NCI-H526 treated with DMSO at 0.1 percent for 48 hours (cell line): ENCODE measurements around the gene ATP7B.
"Not testable (repeated sequence)": the region's sequence is repeated elsewhere in the genome, so short reads cannot be mapped to it uniquely, and the experiment has no call there.

Source experiments
- DNase-seq: peaks from one replicate; lab custom pipeline; 2025; lab: John Stamatoyannopoulos, UW

The ATP7B gene

DNA sequence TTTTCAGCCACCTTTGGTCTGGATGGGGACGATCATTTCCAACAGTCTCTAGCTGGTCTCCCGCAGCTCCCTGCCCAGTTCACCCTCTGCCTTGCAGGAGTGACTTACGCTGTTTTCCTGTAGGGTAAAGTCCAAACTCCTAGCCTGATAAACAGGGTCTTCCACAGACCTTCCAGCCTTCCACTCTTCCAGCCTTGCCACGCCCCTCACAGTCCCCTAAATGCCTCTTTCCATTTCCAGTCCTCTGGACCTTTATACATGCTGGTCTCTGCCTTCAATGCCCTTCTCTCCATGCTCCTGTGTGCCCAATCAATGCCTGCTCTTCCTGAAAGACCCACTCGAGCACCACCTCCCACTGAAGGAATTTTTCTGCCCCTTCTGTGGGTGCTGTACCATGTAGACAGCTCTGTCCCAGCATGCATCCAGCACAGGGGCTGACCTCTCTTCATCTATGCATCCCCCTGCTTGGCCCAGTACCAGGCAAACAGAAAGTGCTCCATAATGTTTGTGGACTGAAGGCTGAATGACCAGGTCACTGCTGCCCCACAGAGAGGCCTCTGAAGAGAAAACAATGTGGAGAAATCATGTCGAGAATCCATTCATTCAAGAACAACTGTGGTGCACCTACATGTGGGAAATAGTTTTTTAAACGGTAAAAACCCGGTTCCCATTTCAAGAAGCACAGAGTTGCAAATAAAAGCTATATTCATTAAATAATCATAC lies 4.6 kb downstream of the ATP7B start:
- no peak for DNase-seq

GRCh38 chr13:52005841-52006522 lies 5.3 kb downstream of the ATP7B start:
- DNase-seq, result no peak

DNA sequence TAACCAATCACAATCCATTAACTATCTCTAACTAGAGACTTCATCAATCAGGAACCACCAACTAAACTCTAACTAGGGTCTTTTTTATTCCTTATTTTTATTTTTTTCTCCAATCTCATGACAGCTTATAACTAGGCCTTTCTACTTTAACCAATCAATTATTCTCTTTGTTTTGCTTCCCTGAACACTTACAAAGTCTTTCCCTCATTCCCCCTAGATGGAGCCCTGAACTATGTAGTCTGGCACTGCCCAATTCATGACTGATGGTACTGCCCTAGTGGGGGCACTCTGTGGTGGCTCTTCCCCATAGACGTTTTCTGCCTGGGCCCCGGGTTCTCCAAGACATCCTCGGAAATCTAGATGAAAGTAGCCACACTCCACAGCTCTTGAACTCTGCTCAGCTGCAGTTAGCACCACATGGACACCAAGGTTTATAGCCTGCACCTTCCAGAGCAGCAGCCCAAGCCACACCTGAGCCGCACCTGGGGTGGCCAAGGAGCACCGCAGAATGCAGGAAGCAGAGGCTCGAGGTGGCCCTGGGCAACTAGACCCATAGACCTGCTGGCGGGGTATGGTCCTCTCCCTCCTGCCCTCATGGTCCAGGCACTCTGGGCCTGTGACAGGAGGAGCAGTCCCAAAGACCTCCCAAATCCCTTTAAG lies 6.6 kb downstream of the ATP7B start:
- no peak for DNase-seq

- DNase-seq, result no peak
Measured at GRCh38 chr13:52003541-52003940, 7.7 kb downstream of the ATP7B start.

GRCh38 chr13:52002361-52002760 lies 8.9 kb downstream of the ATP7B start:
- no peak for DNase-seq

DNA sequence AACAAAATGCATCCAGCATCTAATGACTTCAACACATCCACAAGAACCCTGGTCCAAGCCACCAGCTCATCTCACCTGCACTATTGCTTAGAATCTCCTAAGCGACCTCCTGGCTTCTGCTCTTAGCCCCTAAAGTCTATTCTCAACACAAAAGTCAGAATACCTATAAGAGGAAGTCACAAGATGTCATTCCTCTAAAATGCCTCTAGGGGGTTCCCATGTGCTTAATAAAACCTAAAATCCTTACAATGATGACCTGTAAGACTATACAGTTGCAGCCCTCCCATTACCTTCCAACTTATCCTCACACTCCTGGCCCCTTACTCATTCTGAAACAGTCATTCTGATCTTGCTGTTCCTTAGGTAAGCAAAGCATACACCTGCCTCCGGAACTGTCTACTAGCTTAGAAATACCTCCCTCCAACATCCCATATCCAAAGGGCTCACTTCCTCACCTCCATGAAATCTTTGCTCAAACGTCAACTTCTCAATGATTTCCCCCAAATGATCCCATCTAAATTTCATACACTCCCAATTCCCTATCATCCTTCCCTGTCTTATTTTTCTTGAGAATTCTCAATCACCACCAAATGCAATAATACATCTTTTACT lies 10.0 kb downstream of the ATP7B start:
- peak; percentile 63 for DNase-seq

- DNase-seq, result no peak
Measured at GRCh38 chr13:51999921-52000320, 11.3 kb downstream of the ATP7B start.

- DNase-seq, result no peak
Measured at GRCh38 chr13:51999510-51999911, 11.7 kb downstream of the ATP7B start.

DNA sequence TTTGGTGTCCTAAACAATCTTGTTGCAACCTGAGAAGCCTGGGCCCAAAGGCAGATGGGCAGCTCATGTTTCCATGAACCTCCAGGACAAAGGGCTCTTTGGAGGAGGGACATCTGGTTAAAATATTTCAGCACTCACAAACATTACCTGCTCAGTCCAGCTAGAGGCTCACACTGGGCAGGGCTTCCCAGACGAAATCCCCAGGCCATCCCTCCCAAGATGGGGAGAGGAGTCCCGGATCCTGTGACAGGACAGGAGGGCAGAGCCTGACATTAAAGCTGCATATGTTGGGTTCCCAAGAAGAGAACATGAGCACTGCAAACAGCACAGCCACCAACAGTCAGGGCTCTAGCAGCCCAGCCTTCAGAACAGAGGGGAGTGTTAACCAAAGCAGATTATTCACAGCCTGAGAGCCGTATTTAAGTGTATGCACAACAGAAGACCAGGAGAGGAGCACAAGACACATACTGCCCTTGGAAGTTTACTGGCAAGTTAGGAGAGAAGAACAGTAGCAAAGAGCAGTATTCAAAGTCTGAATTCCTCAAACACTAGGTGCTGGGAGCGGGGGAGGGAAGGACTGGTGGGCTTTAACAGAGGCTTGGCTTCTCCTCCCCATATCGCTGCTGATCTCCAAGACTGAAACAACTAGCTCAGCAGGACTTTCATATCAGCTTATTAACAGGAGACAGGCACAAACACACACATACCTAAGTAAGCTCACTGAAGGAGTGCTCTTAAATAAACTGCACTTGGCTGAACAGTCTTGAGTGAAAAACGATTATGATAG lies 12.3 kb downstream of the ATP7B start:
- DNase-seq, result peak; percentile 59

DNA sequence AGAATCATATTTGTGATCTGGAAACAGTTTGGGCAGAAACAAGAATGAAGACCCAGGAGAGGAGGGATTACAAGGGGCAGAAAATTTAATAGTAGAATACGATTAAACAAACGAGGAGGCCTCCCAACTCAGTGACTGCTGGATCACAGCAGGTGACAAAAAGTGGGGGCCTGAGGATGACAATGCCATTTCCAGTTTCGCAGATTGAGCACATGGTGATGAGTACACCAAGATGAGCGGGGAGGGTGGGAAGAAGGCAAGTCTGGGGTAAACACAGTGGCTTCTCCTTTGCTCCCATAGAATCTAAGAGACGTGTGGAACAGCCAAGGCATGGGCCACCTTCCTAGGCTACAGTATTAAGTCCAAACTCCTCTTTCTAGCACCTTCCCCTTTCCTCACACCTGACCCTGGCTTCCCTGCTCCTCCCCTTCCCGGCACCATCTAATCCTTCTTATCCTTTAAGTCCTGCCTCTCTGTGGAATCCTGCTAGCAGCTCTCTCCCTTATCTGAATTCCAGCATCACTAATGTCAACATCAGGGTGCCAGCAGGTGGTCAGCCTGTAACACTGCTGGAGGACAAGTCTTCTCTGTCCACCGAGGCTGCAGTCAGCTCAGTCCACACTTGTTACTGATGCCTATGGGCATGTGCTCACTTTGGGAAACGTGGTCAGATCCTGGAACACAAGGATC lies 13.5 kb downstream of the ATP7B start:
- DNase-seq, result peak; percentile 75

- DNase-seq, result no peak
Measured at GRCh38 chr13:51997186-51997585, 14.1 kb downstream of the ATP7B start.

GRCh38 chr13:51996641-51997040 lies 14.6 kb downstream of the ATP7B start:
- no peak for DNase-seq

GRCh38 chr13:51995677-51996551 lies 15.3 kb downstream of the ATP7B start:
- DNase-seq, result no peak

- no peak for DNase-seq
Measured at GRCh38 chr13:51993713-51994112, 17.5 kb downstream of the ATP7B start.

DNA sequence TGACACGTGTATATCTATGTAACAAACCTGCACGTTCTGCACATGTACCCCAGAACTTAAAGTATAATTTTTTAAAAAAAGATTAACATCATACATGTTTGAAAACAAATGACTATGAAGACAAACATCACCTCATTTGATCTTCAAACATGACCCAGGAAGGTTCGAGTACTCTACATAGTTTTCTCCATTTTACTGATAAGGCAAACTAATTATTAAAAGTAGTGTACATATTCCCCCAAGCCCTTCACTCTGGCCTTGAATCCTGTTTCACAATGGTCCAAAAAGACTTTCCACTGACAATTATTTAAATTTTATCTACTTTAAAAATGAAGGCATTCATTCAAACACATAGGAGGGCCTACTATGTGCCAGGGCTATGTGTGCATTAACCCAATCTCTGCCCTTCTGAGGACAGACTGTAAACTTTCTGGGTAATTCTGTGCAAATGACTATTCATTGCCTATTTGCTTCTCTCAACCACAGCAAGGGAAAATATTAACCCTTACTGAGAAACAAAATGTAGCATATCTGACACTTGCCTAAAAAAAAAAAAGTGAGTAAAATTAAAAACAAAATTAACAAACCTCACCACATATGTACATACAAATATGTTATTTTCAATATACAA lies 22.1 kb downstream of the ATP7B start:
- no peak for DNase-seq

- not testable (repeated sequence) for DNase-seq
Measured at GRCh38 chr13:51984904-51985303, 26.3 kb downstream of the ATP7B start.

DNA sequence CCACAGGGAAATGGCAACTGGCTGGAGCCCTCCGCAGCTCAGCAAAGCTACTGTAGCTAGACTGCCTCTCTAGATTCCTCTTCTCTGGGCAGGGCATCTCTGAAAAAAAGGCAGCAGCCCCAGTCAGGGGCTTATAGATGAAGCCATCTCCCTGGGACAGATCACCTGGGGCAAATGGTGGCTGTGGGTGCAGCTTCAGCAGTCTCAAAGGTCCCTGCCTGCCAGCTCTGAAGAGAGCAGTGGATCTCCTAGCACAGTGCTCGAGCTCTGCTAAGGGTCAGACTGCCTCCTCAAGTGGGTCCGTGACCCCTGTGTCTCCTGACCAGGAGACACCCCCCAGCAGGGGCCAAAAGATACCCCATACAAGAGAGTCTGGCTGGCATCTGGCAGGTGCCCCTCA lies 28.0 kb downstream of the ATP7B start:
- DNase-seq, result not testable (repeated sequence)

DNA sequence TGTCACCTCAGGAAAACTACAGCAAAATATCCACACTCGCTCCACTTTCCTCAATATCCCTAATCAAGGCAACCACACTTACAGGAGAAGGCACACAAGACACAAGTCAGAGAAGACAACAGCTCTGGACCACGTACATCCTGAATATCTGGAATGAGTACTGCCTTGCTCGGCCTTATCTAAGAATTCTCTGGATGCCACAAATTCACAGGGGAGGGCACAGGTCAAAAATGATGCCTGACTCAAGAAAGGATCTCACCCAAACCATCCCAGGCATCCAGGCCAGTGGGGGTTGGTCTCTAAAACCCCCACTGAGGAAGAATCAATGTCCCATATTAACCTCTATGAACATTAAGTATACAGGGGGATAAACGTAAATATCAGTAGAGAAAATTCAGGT lies 29.9 kb downstream of the ATP7B start:
- DNase-seq, result no peak

GRCh38 chr13:51980908-51981307 lies 30.3 kb downstream of the ATP7B start:
- no peak for DNase-seq
